DMS 273 treated with DMSO at 0.1 percent for 48 hours (cell line): ENCODE results near the gene IL23R.

Experiments
- DNase-seq: peaks from one replicate; lab custom pipeline; 2025; lab: John Stamatoyannopoulos, UW

Gene IL23R

GRCh38 chr1:67242016-67242415 lies 75.8 kb downstream of the IL23R start:
- DNase-seq: no peak

GRCh38 chr1:67250051-67250653 lies 83.9 kb downstream of the IL23R start:
- DNase-seq: no peak

- no peak for DNase-seq
Observed at GRCh38 chr1:67256291-67257172, 90.3 kb downstream of the IL23R start.

GRCh38 chr1:67257173-67257535 lies 90.9 kb downstream of the IL23R start:
- no peak for DNase-seq

- no peak for DNase-seq
Observed at GRCh38 chr1:67261680-67262079, 95.4 kb downstream of the IL23R start.

GRCh38 chr1:67262735-67263134 lies 96.5 kb downstream of the IL23R start:
- no peak for DNase-seq

GRCh38 chr1:67264152-67264551 lies 97.9 kb downstream of the IL23R start:
- no peak for DNase-seq

GRCh38 chr1:67264899-67265298 lies 98.6 kb downstream of the IL23R start:
- no peak for DNase-seq

GRCh38 chr1:67269061-67269460 lies 102.8 kb downstream of the IL23R start:
- DNase-seq: no peak

GRCh38 chr1:67270541-67270940 lies 104.3 kb downstream of the IL23R start:
- DNase-seq: no peak

- no peak for DNase-seq
Observed at GRCh38 chr1:67273591-67273990, 107.3 kb downstream of the IL23R start.

GRCh38 chr1:67274623-67275325 lies 108.5 kb downstream of the IL23R start:
- no peak for DNase-seq

- no peak for DNase-seq
Observed at GRCh38 chr1:67280696-67281095, 114.4 kb downstream of the IL23R start.

- no peak for DNase-seq
Observed at GRCh38 chr1:67281244-67281643, 115.0 kb downstream of the IL23R start.

GRCh38 chr1:67285780-67286488 lies 119.7 kb downstream of the IL23R start:
- DNase-seq: no peak

GRCh38 chr1:67290236-67290635 lies 124.0 kb downstream of the IL23R start:
- DNase-seq: no peak

GRCh38 chr1:67294836-67295617 lies 128.8 kb downstream of the IL23R start:
- no peak for DNase-seq

- no peak for DNase-seq
Observed at GRCh38 chr1:67298762-67299161, 132.5 kb downstream of the IL23R start.

GRCh38 chr1:67299296-67299695 lies 133.0 kb downstream of the IL23R start:
- no peak for DNase-seq

GRCh38 chr1:67300561-67300960 lies 134.3 kb downstream of the IL23R start:
- DNase-seq: no peak

GRCh38 chr1:67304023-67304422 lies 137.8 kb downstream of the IL23R start:
- DNase-seq: no peak

GRCh38 chr1:67306547-67306946 lies 140.3 kb downstream of the IL23R start:
- no peak for DNase-seq
